ENCODE results near the gene IL1B.

IL1B gene

GRCh38 chr2:112829101-112829960, 7.2 kb downstream of the IL1B start:
- DNase-seq, result no peak

- no peak for DNase-seq
Measured at GRCh38 chr2:112828251-112828691, 8.3 kb downstream of the IL1B start.

GRCh38 chr2:112827604-112828185, 8.9 kb downstream of the IL1B start:
- DNase-seq, result no peak

- DNase-seq, result no peak
Measured at GRCh38 chr2:112827009-112827408, 9.6 kb downstream of the IL1B start.

- no peak for DNase-seq
Measured at GRCh38 chr2:112825706-112826105, 10.9 kb downstream of the IL1B start.

GRCh38 chr2:112824694-112825085, 11.9 kb downstream of the IL1B start:
- no peak for DNase-seq

GRCh38 chr2:112821682-112822081, 14.9 kb downstream of the IL1B start:
- no peak for DNase-seq

- no peak for DNase-seq
Measured at GRCh38 chr2:112821142-112821541, 15.4 kb downstream of the IL1B start.

- DNase-seq, result no peak
Measured at GRCh38 chr2:112820343-112820742, 16.2 kb downstream of the IL1B start.

GRCh38 chr2:112819081-112819480, 17.5 kb downstream of the IL1B start:
- DNase-seq, result no peak

- no peak for DNase-seq
Measured at GRCh38 chr2:112818094-112818902, 18.3 kb downstream of the IL1B start.

GRCh38 chr2:112817082-112817689, 19.4 kb downstream of the IL1B start:
- no peak for DNase-seq

GRCh38 chr2:112814278-112814677, 22.3 kb downstream of the IL1B start:
- no peak for DNase-seq

GRCh38 chr2:112813280-112813966, 23.2 kb downstream of the IL1B start:
- no peak for DNase-seq

GRCh38 chr2:112812318-112813267, 24.0 kb downstream of the IL1B start:
- no peak for DNase-seq

- DNase-seq, result no peak
Measured at GRCh38 chr2:112811841-112812306, 24.7 kb downstream of the IL1B start.

GRCh38 chr2:112811276-112811831, 25.2 kb downstream of the IL1B start:
- no peak for DNase-seq

GRCh38 chr2:112809112-112809511, 27.5 kb downstream of the IL1B start:
- DNase-seq, result no peak

- DNase-seq, result no peak
Measured at GRCh38 chr2:112807233-112807807, 29.3 kb downstream of the IL1B start.

- DNase-seq, result no peak
Measured at GRCh38 chr2:112805542-112805941, 31.0 kb downstream of the IL1B start.

Data from T1000 (cell line).